HG02759 (cell line): Measurements from ENCODE around the gene CRHR2.
A peak's percentile ranks its signal among the peaks of the same experiment; 100 is the strongest.
"Not testable (repeated sequence)": the region's sequence is repeated elsewhere in the genome, so short reads cannot be mapped to it uniquely, and the experiment has no call there.

Experiments
- ATAC-seq: cut with Tn5 transposase; IDR thresholded peaks from one replicate; pipeline ENCODE4 v1.9.1; 2021; ENCODE audit warnings: mild to moderate bottlenecking, moderate library complexity; ENCODE audit not compliant: unreplicated experiment

CRHR2 gene

DNA sequence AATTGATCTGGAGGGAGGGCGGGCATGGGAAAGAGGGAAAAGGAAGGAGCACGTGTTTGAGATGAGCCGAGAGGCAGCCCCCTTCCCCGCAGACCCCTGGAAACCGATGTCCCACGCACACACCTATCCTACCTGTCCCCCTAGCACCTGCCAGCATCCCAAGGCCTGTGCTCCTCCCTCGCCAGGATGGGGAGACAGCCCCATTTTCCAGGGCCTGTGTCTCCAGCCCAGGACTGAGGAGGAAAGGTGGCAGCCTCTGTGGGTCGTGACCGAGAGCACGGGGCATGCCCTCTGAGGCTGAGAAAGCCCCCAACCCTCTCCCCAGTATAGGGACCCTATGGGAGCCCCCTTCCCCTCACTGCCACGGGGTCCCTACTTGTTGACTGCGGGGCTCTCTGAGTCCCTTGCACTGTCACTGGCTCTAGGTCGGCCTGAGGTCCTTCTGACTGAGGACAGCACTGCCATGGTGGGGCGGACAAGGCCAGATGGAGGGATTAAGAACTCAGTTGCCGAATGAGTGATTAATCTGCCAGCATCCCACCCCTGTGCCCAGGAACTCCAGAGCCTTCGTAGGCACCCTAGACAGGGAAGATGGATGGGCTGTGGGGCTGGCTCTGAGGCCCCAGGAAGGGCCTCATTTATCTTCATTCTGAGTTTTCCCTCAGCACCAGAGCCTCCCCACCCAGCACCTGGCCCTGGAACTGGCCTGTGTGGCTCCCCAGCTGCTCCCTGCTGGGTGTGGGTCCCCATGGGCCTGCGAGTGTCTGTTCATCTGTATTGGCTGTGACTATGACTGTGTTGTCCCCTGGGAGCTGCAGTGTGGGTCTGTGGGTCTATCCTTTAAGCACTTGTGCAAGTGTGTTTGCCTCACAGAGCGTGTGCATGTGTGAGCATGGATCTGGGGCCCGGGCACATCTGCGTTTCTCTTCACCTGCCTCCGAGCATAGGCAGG is 26.0 kb downstream of the CRHR2 start:
- ATAC-seq = no peak

- no peak for ATAC-seq
Measured at GRCh38 chr7:30655096-30655970, 26.9 kb downstream of the CRHR2 start.

GRCh38 chr7:30654296-30655090 is 27.8 kb downstream of the CRHR2 start:
- no peak for ATAC-seq

DNA sequence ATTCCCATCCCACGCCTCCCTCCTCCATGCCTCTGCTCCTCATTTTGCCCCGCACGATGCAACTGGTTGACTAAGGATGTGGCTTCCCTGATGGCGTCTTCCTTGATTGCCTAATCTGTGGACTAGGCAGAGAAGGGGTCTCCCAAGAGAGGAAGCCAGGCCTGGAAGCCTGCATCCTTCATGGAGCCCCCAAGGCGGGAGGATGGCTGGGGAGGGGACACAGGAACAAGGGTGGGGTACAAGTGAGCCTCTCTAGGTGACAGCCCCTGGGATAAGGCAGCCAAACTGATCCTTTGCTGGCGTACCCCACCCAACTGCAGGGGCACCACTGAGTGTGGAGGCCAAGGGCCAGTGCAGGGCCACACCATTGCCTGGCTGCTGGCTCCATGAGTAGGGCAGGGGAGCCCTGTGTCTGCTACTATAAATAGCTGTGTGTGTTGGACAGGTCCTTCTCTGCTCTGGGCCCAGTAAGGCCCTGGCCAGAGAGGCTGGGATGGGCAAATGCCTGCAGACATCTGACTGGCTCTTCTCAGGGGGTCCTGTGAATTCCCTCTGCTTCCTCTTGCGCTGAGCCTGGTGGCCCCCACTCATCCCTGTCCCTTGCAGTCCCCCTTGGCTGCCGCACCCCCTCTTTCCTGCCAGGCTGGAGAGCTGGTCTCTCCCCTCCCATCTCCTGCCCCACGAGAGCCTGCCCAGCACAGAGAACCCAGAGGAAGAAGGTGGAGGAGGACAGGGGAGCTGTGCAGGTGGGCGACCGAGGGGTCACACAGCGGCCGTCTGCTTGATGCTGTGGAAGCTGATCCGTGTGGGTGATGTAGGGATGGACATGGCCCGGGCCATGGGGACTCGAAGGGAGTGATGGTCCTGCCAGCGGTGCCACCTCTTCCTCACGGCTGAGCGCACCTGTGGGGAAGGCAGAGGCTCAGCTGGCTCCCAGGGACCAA is 29.3 kb downstream of the CRHR2 start:
- ATAC-seq = no peak

DNA sequence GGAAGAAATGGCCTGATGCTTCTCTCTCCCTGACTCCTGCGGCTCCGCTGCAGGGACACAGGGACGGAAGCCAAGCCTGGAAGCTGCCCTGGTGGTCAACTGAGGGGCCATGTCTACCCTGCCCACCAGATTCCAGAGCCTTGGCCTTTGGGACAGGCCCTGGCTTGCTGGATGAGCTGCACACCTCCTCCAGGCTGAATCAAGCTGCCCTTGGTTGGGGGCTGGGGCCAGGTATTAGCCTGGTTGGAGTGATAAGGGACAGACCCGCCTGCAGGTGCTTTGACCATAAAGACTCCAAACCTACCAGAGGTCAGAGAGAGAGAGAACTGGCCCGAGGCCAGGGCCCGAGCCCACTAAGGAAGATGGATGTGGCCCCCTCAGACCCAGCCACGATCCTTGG is 30.1 kb downstream of the CRHR2 start:
- ATAC-seq = no peak

- ATAC-seq = no peak
Measured at GRCh38 chr7:30650421-30650808, 31.8 kb downstream of the CRHR2 start.

DNA sequence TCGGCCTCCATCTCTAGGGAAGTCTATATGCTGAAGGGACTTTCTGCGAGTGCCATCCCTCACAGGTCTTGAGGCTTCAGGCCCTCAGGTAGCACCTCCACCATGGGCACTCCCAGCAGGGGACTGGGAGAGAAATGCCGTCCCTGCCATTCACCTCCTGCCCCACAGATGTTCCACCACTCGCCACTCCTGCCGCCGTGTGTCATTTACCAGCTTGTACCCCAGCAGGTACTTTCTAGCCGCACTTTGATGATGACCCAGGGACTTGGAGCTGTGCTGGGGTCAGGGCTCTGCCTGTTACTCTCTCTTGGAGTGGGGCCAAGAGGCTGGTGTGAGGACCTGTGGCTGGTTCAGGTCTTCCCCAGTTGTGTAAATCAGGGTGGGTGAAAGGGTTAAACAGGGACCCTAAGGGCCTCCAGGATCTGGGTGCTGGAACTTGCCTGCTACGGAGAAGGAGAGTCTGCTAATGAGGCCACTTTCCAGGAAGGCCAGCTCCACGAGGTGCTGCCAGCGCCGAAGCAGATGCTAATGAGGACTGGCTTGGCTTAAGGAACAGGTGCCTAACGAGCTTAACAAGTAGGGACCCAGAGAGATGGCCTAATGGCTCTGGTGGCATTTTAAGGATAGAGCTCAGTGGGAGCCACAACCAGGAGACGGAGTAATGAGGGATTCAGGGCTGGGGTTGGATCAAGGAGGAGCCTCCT is 32.4 kb downstream of the CRHR2 start:
- no peak for ATAC-seq

DNA sequence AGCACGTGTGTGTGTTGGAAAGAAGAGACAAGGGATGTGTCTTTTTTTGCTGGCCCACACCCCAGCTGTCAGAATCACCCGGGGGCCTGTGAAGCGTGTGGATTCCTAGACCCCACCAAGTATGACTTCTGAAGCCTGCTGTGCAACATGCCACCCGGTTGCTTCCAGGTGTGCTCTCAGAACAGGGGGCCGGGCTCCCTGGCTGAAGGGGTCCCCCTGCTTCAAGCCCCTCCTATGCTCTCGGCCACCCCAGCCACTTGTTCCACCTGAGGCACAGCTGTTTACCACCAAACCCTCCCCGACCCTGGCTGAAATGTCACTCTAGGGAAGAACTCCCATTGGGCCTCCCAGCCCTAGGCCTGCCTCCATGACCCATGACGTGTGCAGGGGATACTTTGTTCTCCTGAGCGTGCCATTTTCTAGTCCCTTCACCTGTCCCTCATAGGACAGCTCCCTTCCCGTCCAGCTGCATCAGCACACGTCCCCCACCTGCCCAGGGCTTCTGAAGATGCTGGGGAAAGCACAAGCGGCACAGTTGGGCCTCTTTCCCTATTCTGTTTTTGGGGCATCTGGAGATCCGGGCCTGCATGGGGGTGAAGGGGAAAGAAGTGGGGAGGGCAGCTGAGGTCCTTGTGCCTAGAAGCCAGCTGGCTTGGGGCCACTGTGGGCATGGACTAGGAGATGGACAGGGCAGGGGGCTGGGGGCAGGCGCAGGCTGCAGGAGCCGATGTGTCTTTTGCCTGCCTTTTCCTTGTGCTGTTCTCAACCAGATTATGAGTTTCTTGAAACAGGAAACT is 33.3 kb downstream of the CRHR2 start:
- no peak for ATAC-seq

- no peak for ATAC-seq
Measured at GRCh38 chr7:30647589-30648364, 34.5 kb downstream of the CRHR2 start.

- no peak for ATAC-seq
Measured at GRCh38 chr7:30646154-30646553, 36.1 kb downstream of the CRHR2 start.

DNA sequence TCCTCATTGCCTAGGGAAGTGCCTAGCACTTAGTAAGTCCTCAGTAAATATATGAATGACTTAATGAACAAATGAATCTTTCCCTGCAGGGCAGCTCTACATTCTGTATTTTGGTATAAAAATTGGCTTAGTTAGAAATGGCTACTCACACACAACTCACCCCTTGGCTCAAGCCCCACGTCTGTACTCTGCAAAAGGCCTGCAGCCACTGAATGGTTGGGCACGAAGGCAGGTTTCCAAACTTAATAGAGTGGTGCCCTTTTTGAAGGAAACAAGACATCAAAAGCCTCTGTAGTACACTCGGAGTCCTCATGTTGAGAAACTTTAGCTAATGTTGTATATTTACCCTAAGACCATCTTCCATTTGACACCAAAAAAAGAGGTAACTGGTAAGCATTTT is 36.6 kb downstream of the CRHR2 start:
- ATAC-seq = no peak

DNA sequence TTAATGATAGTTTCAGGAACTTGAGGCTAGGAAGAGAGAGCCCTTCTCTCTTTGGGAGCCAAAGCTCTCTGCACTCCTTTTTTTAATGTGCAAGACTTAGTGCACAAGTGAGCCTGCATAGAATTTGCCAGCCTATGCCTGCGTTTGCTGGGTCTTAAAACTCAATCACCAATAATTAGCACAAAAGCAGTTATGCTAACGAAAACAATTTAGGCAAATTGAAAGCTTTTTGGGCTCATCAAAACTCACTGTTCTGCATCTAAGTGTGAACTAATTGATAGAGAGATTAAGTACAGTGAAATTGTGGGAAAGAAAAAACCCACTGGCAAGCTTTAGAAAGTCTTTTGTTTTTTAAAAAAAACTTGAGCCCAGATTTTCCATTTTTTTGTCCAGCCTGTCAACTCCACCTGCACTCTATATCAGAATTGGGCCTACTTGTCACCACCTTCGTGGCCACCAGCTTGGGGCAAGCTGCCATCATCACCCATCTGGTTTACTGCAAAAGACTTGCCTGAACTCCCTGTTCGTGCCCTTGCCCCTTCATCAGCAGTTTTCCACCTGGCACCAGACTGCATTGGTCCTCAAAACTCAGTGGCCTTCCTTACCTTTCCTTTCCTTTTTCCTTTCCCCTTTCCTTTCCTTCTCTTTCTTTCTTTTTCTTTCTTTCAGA is 37.8 kb downstream of the CRHR2 start:
- ATAC-seq = no peak

- no peak for ATAC-seq
Measured at GRCh38 chr7:30642789-30643188, 39.5 kb downstream of the CRHR2 start.

DNA sequence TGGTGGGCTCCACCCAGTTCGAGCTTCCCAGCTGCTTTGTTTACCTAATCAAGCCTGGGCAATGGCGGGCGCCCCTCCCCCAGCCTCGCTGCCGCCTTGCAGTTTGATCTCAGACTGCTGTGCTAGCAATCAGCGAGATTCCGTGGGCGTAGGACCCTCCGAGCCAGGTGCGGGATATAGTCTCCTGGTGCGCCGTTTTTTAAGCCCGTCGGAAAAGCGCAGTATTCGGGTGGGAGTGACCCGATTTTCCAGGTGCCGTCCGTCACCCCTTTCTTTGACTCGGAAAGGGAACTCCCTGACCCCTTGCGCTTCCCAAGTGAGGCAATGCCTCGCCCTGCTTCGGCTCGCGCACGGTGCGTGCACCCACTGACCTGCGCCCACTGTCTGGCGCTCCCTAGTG is 39.9 kb downstream of the CRHR2 start:
- ATAC-seq = not testable (repeated sequence)

DNA sequence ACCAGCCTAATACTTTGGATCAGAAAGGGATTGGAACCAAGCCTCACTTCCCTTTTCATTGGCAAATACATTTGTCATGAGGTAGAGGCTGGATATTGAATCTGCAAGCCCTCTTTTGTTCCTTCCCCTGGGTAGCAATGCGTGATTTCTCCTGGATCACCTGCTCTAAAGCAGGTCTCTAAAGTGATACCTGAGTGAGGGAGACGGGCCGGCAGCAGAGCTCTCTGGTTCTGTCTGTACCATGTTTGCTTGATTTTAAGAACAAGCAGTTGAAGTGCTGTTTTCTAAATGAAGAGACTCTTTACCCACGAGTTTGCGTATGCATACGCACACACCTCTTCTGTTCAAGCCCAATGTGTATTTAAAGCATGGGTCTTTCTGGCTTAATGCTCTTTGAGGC is 46.5 kb downstream of the CRHR2 start:
- no peak for ATAC-seq

GRCh38 chr7:30634634-30635201 is 47.5 kb downstream of the CRHR2 start:
- ATAC-seq = peak; percentile 26

DNA sequence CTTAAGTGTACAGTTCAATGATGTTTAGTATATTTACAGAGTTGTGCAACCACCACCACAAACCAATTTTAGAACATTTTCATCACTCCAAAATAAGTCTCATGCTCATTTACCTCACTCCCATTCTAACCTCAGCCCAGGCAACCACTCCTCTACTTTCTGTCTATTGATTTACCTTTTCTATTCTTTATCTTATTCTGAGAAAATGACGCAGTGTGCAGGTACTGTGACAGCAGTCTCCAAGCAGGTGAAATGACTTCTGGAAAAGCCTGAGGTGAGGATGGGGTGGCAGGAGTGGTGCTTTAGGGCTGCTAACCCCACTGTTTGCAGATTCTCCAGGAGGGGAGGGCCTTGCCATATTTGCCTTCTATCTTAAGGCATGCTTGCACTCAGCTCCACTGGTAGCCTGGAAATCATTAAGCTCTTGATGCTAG is 48.0 kb downstream of the CRHR2 start:
- ATAC-seq = peak; percentile 56
